IPS-18a (cell line): ENCODE results near the gene SMARCA4.

Experiments
- H3K27ac ChIP-seq: one replicate; pipeline ENCODE4 v1.5.1; 2013; ENCODE audit warnings: low read length
- H3K27me3 ChIP-seq: one replicate; pipeline ENCODE4 v1.6.1; 2013; ENCODE audit warnings: mild to moderate bottlenecking, low read length; ENCODE audit not compliant: control insufficient read depth, insufficient read depth
- H3K36me3 ChIP-seq: one replicate; pipeline ENCODE4 v1.6.1; 2013; ENCODE audit warnings: low read depth, low read length; ENCODE audit not compliant: control insufficient read depth
- H3K4me1 ChIP-seq: one replicate; pipeline ENCODE4 v1.6.1; 2013; ENCODE audit warnings: low read depth, low read length; ENCODE audit not compliant: control insufficient read depth
- H3K4me3 ChIP-seq: one replicate; pipeline ENCODE4 v1.5.1; 2013; ENCODE audit warnings: low read length
- H3K9ac ChIP-seq: one replicate; pipeline ENCODE4 v1.6.1; 2013; ENCODE audit warnings: mild to moderate bottlenecking, low read length, moderate library complexity
- H3K9me3 ChIP-seq: one replicate; pipeline ENCODE4 v1.6.1; 2013; ENCODE audit warnings: low read depth, low read length; ENCODE audit not compliant: control insufficient read depth

Gene SMARCA4

DNA sequence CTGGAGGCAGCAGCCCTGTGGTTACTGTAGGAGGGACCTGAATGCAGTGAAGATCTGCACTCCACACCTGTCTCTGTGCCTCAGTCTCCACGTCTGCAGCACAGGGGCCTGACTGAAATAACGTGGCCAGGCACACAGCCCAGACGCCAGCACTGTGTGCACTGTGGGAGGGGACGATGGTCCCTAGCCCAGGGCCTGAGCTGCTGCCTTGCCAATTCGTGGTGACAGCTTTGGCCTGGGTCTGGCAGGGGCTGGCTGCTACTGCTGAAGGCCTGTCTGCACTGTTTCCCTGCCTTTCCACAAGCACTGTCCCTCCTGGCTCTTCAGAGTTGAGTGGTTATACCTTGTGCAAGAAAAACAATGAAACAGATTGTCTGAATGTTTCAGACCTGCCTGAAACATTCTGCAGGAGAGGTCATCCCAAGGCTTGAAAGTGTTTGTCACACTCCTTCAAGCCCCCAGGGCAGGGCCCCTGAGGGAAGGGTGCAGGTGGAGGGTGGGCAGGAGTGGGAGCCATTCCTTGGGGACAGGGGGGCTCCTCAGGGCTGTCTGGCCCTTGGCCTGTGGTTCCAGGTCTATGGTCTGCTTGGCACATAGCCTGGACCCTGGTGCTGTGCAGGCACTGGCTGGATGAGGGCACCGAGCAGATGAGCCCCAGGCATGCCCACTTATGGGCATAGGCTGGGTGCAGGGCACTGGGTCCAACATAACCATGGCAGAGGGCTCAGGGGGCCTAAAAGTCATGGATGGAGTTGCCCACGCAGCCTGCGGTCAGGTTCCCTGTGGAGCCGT is 89.7 kb downstream of the SMARCA4 start:
- Histone ChIP-seq H3K27me3 (no peaks in the 10 kb centered on the region), H3K27ac (no peak overlapping the region), H3K9me3 (no peaks in the 10 kb centered on the region), H3K4me1 (no peaks in the 10 kb centered on the region), H3K4me3 (no peak overlapping the region), H3K36me3 (peaks cover 40% of the 10 kb centered on the region), H3K9ac (no peak overlapping the region)

GRCh38 chr19:11053817-11054195 is 93.0 kb downstream of the SMARCA4 start:
- H3K27ac ChIP-seq, result no peak overlapping the region
- no peak overlapping the region for H3K4me3 ChIP-seq
- no peaks in the 10 kb centered on the region for H3K9me3 ChIP-seq
- H3K27me3 ChIP-seq, result no peaks in the 10 kb centered on the region
- H3K4me1 ChIP-seq, result no peaks in the 10 kb centered on the region
- H3K36me3 ChIP-seq, result peaks cover 22% of the 10 kb centered on the region
- no peak overlapping the region for H3K9ac ChIP-seq

- H3K9ac ChIP-seq, result no peak overlapping the region
- H3K36me3 ChIP-seq, result peaks cover 20% of the 10 kb centered on the region
- H3K27ac ChIP-seq, result no peak overlapping the region
- H3K4me1 ChIP-seq, result no peaks in the 10 kb centered on the region
- no peaks in the 10 kb centered on the region for H3K9me3 ChIP-seq
- H3K4me3 ChIP-seq, result no peak overlapping the region
- no peaks in the 10 kb centered on the region for H3K27me3 ChIP-seq
These were observed 93.4 kb downstream of the SMARCA4 start for GRCh38 chr19:11054200-11054599.

- H3K9me3 ChIP-seq, result no peaks in the 10 kb centered on the region
- no peak overlapping the region for H3K4me3 ChIP-seq
- no peak overlapping the region for H3K27ac ChIP-seq
- no peak overlapping the region for H3K9ac ChIP-seq
- no peaks in the 10 kb centered on the region for H3K27me3 ChIP-seq
- no peaks in the 10 kb centered on the region for H3K4me1 ChIP-seq
- H3K36me3 ChIP-seq, result peaks cover 24% of the 10 kb centered on the region
These were observed 93.8 kb downstream of the SMARCA4 start for GRCh38 chr19:11054628-11055027.

- Histone ChIP-seq H3K36me3 (peaks cover 43% of the 10 kb centered on the region), H3K27ac (no peak overlapping the region)
These were observed 97.6 kb downstream of the SMARCA4 start for GRCh38 chr19:11058246-11059030.

DNA sequence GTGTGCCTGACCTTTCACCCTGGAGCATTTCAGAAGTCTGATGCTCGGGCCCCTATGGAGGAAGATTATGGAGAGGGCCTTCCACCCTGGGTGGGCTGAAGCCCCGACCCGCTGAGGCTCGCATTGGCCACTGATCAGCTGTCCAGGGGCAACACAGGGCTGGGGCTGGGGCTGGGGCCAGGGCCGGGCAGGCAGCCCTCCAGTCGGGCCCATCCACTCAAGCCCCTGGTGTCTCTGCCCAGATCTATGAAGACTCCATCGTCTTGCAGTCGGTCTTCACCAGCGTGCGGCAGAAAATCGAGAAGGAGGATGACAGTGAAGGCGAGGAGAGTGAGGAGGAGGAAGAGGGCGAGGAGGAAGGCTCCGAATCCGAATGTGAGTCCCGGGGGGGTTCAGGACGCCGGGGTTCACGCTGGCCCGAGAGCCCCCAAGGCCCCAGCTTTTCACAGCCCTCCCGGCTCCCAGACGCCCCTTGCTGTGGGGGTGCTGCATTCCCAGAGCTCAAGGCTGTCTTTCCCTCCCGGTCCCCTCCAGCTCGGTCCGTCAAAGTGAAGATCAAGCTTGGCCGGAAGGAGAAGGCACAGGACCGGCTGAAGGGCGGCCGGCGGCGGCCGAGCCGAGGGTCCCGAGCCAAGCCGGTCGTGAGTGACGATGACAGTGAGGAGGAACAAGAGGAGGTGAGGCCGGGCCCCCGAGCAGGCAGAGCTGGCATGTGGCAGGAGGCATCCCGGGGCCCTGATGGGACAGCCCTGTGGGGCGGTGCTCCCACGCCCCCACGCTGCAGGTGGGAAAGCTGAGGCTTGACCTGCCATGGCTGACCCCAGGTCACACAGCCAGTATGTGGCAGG is 98.9 kb downstream of the SMARCA4 start:
- Histone ChIP-seq H3K9ac (no peak overlapping the region), H3K27me3 (no peaks in the 10 kb centered on the region), H3K27ac (no peak overlapping the region), H3K4me1 (no peaks in the 10 kb centered on the region), H3K36me3 (peaks cover 37% of the 10 kb centered on the region), H3K9me3 (no peaks in the 10 kb centered on the region), H3K4me3 (no peak overlapping the region)

More at GRCh38 chr19:11058246-11059030, 97.6 kb downstream of the SMARCA4 start:
- Histone ChIP-seq H3K9me3 (no peaks in the 10 kb centered on the region), H3K4me3 (no peak overlapping the region), H3K27me3 (no peaks in the 10 kb centered on the region), H3K4me1 (no peaks in the 10 kb centered on the region), H3K9ac (no peak overlapping the region)

- no peaks in the 10 kb centered on the region for H3K4me1 ChIP-seq
- H3K27ac ChIP-seq, result no peak overlapping the region
- no peak overlapping the region for H3K4me3 ChIP-seq
- no peaks in the 10 kb centered on the region for H3K9me3 ChIP-seq
- H3K9ac ChIP-seq, result no peak overlapping the region
- H3K36me3 ChIP-seq, result peaks cover 31% of the 10 kb centered on the region
- H3K27me3 ChIP-seq, result no peaks in the 10 kb centered on the region
These were observed 101.1 kb downstream of the SMARCA4 start for GRCh38 chr19:11061952-11062351.

- H3K27ac ChIP-seq, result no peak overlapping the region
- no peaks in the 10 kb centered on the region for H3K4me1 ChIP-seq
- H3K36me3 ChIP-seq, result peaks cover 31% of the 10 kb centered on the region
- no peaks in the 10 kb centered on the region for H3K27me3 ChIP-seq
- no peak overlapping the region for H3K9ac ChIP-seq
- no peaks in the 10 kb centered on the region for H3K9me3 ChIP-seq
- H3K4me3 ChIP-seq, result no peak overlapping the region
These were observed 102.6 kb downstream of the SMARCA4 start for GRCh38 chr19:11063434-11063833.

GRCh38 chr19:11064831-11065303 is 104.0 kb downstream of the SMARCA4 start:
- H3K27ac ChIP-seq, result no peak overlapping the region
- peaks cover 3% of the 10 kb centered on the region for H3K4me1 ChIP-seq
- H3K9me3 ChIP-seq, result no peaks in the 10 kb centered on the region
- H3K27me3 ChIP-seq, result no peaks in the 10 kb centered on the region
- H3K36me3 ChIP-seq, result peaks cover 22% of the 10 kb centered on the region
- H3K4me3 ChIP-seq, result no peak overlapping the region
- H3K9ac ChIP-seq, result no peak overlapping the region

- peaks cover 13% of the 10 kb centered on the region for H3K36me3 ChIP-seq
- H3K27me3 ChIP-seq, result no peaks in the 10 kb centered on the region
- no peak overlapping the region for H3K27ac ChIP-seq
- H3K4me1 ChIP-seq, result peaks cover 3% of the 10 kb centered on the region
- no peak overlapping the region for H3K4me3 ChIP-seq
- no peak overlapping the region for H3K9ac ChIP-seq
- H3K9me3 ChIP-seq, result no peaks in the 10 kb centered on the region
These were observed 105.5 kb downstream of the SMARCA4 start for GRCh38 chr19:11066326-11066725.
